Trophoblast cell (in vitro differentiated cells and primary cell): ENCODE results near the gene RRP9.

Experiments
- DNase-seq, 2 donors: peaks; one replicate each; pipeline ENCODE4 v3.0.0-alpha.2; 2016
- H2AFZ ChIP-seq: 2 replicates; pipeline ENCODE4 v1.6.1; 2013; ENCODE audit warnings: low read length, moderate library complexity, mild to moderate bottlenecking; ENCODE audit not compliant: insufficient read depth, poor library complexity
- H2AK5ac ChIP-seq: 2 replicates; pipeline ENCODE4 v1.6.1; 2013; ENCODE audit warnings: mild to moderate bottlenecking, low read length
- H2BK120ac ChIP-seq: 2 replicates; pipeline ENCODE4 v1.6.1; 2013; ENCODE audit warnings: low read length, mild to moderate bottlenecking, moderate library complexity; ENCODE audit not compliant: insufficient read depth, poor library complexity
- H2BK12ac ChIP-seq: 2 replicates; pipeline ENCODE4 v1.6.1; 2013; ENCODE audit warnings: mild to moderate bottlenecking, low read length, moderate library complexity
- H2BK5ac ChIP-seq: 2 replicates; pipeline ENCODE4 v1.6.1; 2013; ENCODE audit warnings: low read length, low read depth, moderate library complexity, mild to moderate bottlenecking; ENCODE audit not compliant: poor library complexity
- H3K14ac ChIP-seq: 2 replicates; pipeline ENCODE4 v1.6.1; 2013; ENCODE audit warnings: mild to moderate bottlenecking, low read length
- H3K18ac ChIP-seq: 2 replicates; pipeline ENCODE4 v1.6.1; 2013; ENCODE audit warnings: mild to moderate bottlenecking, low read length
- H3K23ac ChIP-seq: 2 replicates; pipeline ENCODE4 v1.6.1; 2013; ENCODE audit warnings: low read length
- H3K27ac ChIP-seq: 2 replicates; pipeline ENCODE4 v1.5.1; 2013; ENCODE audit warnings: low read depth, mild to moderate bottlenecking, inconsistent platforms, low read length, moderate library complexity
- H3K27me3 ChIP-seq: 2 replicates; pipeline ENCODE4 v1.6.1; 2013; ENCODE audit warnings: inconsistent platforms, mild to moderate bottlenecking, low read length, moderate library complexity; ENCODE audit not compliant: insufficient read depth
- H3K36me3 ChIP-seq, 2 experiments: 1 replicate in 1 of 2; 2 replicates in 1 of 2; pipeline ENCODE4 v1.6.1; 2013; ENCODE audit warnings: low read length in 2 of 2, mild to moderate bottlenecking in 2 of 2, moderate library complexity in 1 of 2; ENCODE audit not compliant: insufficient read depth in 2 of 2, control insufficient read depth in 1 of 2
- H3K4ac ChIP-seq: 2 replicates; pipeline ENCODE4 v1.6.1; 2013; ENCODE audit warnings: low read depth, mild to moderate bottlenecking, low read length, moderate library complexity
- H3K4me1 ChIP-seq, 2 experiments: 1 replicate in 1 of 2; 2 replicates in 1 of 2; pipeline ENCODE4 v1.6.1; 2013; ENCODE audit warnings: low read length in 2 of 2, mild to moderate bottlenecking in 2 of 2, moderate library complexity in 1 of 2; ENCODE audit not compliant: insufficient read depth in 2 of 2, control insufficient read depth in 1 of 2
- H3K4me2 ChIP-seq: 2 replicates; pipeline ENCODE4 v1.6.1; 2013; ENCODE audit warnings: inconsistent platforms, mild to moderate bottlenecking, low read length, moderate library complexity
- H3K4me3 ChIP-seq: 2 replicates; pipeline ENCODE4 v1.5.1; 2013; ENCODE audit warnings: mild to moderate bottlenecking, low read depth, low read length, inconsistent platforms
- H3K79me1 ChIP-seq: one replicate; pipeline ENCODE4 v1.6.1; 2013; ENCODE audit warnings: low read length
- H3K79me2 ChIP-seq: 2 replicates; pipeline ENCODE4 v1.6.1; 2013; ENCODE audit warnings: low read length, mild to moderate bottlenecking; ENCODE audit not compliant: control insufficient read depth, insufficient read depth, poor library complexity
- H3K9ac ChIP-seq: 2 replicates; pipeline ENCODE4 v1.6.1; 2013; ENCODE audit warnings: mild to moderate bottlenecking, low read length
- H3K9me3 ChIP-seq: 2 replicates; pipeline ENCODE4 v1.6.1; 2013; ENCODE audit warnings: low read depth, mild to moderate bottlenecking, control low read depth, inconsistent platforms, low read length; ENCODE audit not compliant: insufficient read depth
- H4K12ac ChIP-seq: 2 replicates; pipeline ENCODE4 v1.6.1; 2013; ENCODE audit warnings: low read depth, mild to moderate bottlenecking, low read length, moderate library complexity
- H4K8ac ChIP-seq: 2 replicates; pipeline ENCODE4 v1.6.1; 2013; ENCODE audit warnings: low read depth, mild to moderate bottlenecking, low read length, moderate library complexity
- H4K91ac ChIP-seq: one replicate; pipeline ENCODE4 v1.6.1; 2013; ENCODE audit warnings: low read depth, mild to moderate bottlenecking, low read length, moderate library complexity
- WGBS: extraction: QIAGEN DNeasy Blood & Tissue Kit; methylation state at CpG from one replicate; pipeline ENCODE4 v1.1.7; 2013; ENCODE audit warnings: missing lambda C conversion rate; ENCODE audit not compliant: insufficient read length, insufficient coverage; ENCODE audit errors: extremely low coverage; 5-methylcytosine and 5-hydroxymethylcytosine counted together

Gene RRP9

DNA sequence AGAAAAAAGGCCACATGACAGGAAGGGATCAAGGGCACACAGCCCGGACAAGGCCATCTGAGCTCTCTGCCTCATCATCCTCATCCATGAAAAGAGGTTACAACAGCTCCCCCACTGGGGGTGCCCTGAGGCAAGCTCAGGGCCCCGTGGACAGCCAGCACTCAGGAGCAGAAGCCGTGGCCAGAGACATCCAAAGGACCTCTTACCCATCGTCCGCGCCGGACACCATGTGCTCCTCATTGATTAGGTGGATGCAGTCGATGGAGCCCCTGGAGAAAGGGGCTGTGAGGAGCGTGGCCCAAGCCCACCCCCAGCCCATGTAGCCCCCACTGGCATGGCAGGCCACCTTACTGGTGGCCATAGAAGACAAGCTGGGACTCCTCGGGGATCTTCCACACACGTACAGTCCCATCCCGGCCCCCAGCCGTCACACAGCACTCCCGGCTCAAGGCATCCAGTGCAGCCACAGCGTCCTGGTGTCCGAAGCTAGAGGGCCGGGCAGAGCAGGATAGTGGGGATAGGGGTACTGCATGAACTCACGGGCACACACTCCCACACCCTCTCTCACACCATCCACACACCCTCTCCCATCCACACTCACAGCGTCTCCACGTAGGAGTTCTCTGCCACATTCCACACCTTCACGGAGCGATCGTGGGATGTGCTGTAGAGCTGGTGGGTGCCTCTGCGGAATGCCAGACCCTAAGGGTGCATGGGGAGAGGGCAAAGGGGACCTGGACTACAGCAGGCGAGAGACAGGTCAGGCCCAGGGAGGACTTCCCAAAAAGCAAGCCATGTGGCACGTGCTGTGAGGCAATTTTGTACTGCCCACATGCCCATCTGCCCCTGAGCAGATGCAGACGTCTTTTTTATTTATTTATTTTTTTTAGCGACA lies 6.5 kb downstream of the RRP9 start:
- H3K4ac ChIP-seq = no peak overlapping the region
- no peaks in the 10 kb centered on the region for H3K4me1 ChIP-seq
- no peak overlapping the region for H3K4me3 ChIP-seq
- H3K27me3 ChIP-seq = no peaks in the 10 kb centered on the region
- H3K79me1 ChIP-seq = no peaks in the 10 kb centered on the region
- DNase-seq = no peak
- H3K9ac ChIP-seq = no peak overlapping the region
- H3K4me2 ChIP-seq = no peak overlapping the region
- H3K23ac ChIP-seq = no peak overlapping the region
- no peak overlapping the region for H4K91ac ChIP-seq
- H2AK5ac ChIP-seq = no peak overlapping the region
- no peak overlapping the region for H2BK5ac ChIP-seq
- H2BK12ac ChIP-seq = no peak overlapping the region
- H2AFZ ChIP-seq = no peak overlapping the region
- H3K9me3 ChIP-seq = peaks cover 2% of the 10 kb centered on the region
- no peak overlapping the region for H3K14ac ChIP-seq
- H4K12ac ChIP-seq = no peak overlapping the region
- no peak overlapping the region for H2BK120ac ChIP-seq
- no peak overlapping the region for H3K27ac ChIP-seq
- WGBS = no CpG with 5 or more reads among the region's 28 CpGs
- no peak overlapping the region for H3K18ac ChIP-seq
- no peaks in the 10 kb centered on the region for H3K79me2 ChIP-seq
- no peak overlapping the region for H4K8ac ChIP-seq
- peaks cover 51 to 55% of the 10 kb centered on the region in 2 experiments for H3K36me3 ChIP-seq

DNA sequence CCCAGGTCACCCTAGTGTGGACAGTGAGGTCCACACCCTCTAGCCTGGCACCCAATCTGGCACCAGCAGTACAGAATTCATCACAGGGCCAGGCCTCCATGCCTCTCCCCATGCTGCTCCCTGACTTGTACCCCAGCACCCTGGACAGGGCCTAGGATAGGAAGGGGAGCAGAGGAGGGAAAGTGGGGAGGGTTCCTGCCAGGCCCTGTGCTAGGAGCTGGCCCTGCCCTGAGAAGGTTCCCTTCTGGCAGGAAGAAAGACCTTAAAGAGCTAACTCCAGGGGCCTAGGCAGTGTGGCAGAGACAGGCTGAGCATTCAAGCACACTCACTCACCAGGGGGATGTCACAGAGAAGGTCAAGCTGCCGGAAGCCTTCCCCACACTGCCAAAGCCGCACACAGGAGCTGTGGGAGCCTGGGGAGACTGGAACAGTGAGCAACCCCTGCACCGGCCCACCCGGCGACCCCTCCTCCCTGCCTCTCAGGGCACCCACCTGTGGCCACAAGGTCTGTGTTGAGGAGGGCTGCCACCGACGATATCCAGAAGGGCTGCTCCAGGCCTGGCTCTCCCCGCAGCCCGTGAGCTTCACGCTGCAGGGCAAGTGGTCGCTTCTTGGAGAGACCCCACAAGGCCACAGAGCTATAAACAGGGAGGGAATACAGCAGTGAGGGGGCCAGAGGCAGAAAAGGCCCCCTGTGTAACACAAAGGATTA lies 7.4 kb downstream of the RRP9 start:
- WGBS = no CpG with 5 or more reads among the region's 11 CpGs
- no peak overlapping the region for H3K4me2 ChIP-seq

DNA sequence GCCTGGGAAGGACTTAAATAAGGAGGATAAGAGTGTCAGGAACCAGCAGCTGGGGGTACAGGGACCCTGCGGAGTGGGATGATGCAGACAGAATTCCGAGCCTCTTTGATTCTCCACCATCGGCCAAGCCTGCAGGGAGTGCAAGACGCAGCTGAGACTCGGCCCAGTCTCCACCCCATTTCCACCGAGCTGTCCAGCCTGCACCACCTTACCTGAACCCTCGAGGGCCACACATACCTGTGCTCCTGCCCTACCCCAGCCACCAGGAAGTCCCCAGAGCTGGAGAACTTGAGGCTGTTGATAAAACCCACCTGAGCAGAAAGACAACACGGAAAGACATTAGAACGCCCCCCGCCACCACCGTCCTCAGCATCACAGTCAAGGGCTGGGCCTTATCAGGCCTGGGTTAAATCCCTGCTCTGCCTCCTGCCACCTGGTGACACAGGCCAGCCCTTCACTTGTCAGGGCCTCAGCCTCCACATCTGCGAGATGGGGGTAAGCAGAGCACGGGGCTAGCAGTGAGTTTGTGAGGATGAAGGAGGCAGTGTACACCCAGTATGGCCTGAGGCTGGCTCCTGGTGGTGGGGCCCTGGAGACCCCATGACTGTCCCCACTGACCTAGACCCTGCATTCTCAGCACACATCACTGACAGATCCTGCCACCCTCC lies 8.1 kb downstream of the RRP9 start:
- Histone ChIP-seq H3K36me3 (peaks cover 48 to 52% of the 10 kb centered on the region in 2 experiments), H3K18ac (no peak overlapping the region), H2BK5ac (no peak overlapping the region), H3K79me1 (no peaks in the 10 kb centered on the region), H4K12ac (no peak overlapping the region), H3K14ac (no peak overlapping the region), H2AFZ (no peak overlapping the region), H3K4me2 (no peak overlapping the region), H3K23ac (no peak overlapping the region), H2BK12ac (no peak overlapping the region), H3K79me2 (no peaks in the 10 kb centered on the region), H3K9me3 (peaks cover 2% of the 10 kb centered on the region), H3K4me1 (no peaks in the 10 kb centered on the region), H3K4ac (no peak overlapping the region), H3K9ac (no peak overlapping the region), H4K91ac (no peak overlapping the region), H2BK120ac (no peak overlapping the region), H2AK5ac (no peak overlapping the region), H4K8ac (no peak overlapping the region), H3K4me3 (no peak overlapping the region), H3K27me3 (no peaks in the 10 kb centered on the region), H3K27ac (no peak overlapping the region)
- DNase-seq = no peak
- WGBS = no CpG with 5 or more reads among the region's 13 CpGs

More for the DNA sequence above, 7.4 kb downstream of the RRP9 start:
- Histone ChIP-seq H3K18ac (no peak overlapping the region), H3K27ac (no peak overlapping the region), H3K4me3 (no peak overlapping the region), H3K4me1 (no peaks in the 10 kb centered on the region), H3K23ac (no peak overlapping the region), H2AK5ac (no peak overlapping the region), H4K8ac (no peak overlapping the region), H2AFZ (no peak overlapping the region), H3K79me1 (no peaks in the 10 kb centered on the region), H2BK120ac (no peak overlapping the region), H3K36me3 (peaks cover 51 to 55% of the 10 kb centered on the region in 2 experiments), H3K14ac (no peak overlapping the region), H4K12ac (no peak overlapping the region), H3K9me3 (peaks cover 2% of the 10 kb centered on the region), H3K79me2 (no peaks in the 10 kb centered on the region), H4K91ac (no peak overlapping the region), H2BK12ac (no peak overlapping the region), H3K9ac (no peak overlapping the region), H2BK5ac (no peak overlapping the region), H3K27me3 (no peaks in the 10 kb centered on the region), H3K4ac (no peak overlapping the region)
- no peak for DNase-seq

DNA sequence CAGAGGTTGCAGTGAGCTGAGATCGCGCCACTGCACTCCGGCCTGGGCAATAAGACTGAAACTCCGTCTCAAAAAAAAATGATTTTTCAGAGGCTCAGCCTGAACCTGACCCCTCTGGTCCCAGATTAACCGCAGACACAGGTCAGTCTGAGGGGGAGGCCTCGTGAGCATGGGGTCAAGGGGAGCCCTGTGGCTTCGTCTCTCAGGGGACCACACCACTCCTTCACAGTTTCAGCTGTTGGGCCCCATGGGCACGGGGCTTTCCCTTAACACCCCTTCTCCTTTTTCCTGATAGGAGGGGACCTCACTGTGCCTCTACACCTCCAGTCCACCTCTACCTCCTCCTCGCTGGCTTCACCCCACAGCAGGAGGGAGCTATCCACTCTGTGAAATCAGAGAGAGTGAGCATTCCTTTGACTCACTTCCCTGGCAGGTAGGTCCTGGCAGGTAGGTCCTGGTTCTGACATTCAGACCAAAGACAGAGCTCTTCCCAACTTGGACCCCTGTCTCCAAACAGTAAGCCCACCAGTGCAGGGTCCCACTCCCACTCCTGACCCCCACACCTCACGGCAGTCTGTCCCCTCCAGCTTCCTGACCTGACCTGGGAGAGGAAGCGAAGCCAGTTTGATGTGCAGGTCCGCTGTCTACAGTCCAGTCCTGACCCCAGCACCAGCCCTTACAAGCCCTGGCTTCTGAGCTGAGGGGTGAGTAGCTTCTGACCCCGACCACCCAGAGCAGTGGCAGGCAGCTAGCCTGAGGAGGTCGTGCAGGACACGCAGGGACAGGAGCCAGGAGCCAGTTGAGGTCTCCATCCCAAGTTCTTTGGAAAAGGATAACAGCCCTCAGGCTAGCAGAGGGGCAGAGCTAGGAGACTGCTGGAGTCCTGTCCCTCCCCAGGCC lies 9.0 kb downstream of the RRP9 start:
- Histone ChIP-seq H3K18ac (no peak overlapping the region), H3K4me2 (no peak overlapping the region), H2BK12ac (no peak overlapping the region), H3K27me3 (no peaks in the 10 kb centered on the region), H3K23ac (no peak overlapping the region), H3K9ac (no peak overlapping the region), H3K36me3 (peaks cover 45 to 48% of the 10 kb centered on the region in 2 experiments), H4K8ac (no peak overlapping the region), H2AFZ (no peak overlapping the region), H3K79me2 (no peaks in the 10 kb centered on the region), H3K9me3 (peaks cover 2% of the 10 kb centered on the region), H2BK5ac (no peak overlapping the region), H3K4ac (no peak overlapping the region), H3K27ac (no peak overlapping the region), H4K91ac (no peak overlapping the region), H3K79me1 (no peaks in the 10 kb centered on the region), H3K14ac (no peak overlapping the region), H2BK120ac (no peak overlapping the region), H4K12ac (no peak overlapping the region), H3K4me3 (no peak overlapping the region), H3K4me1 (no peaks in the 10 kb centered on the region), H2AK5ac (no peak overlapping the region)
- WGBS = no CpG with 5 or more reads among the region's 15 CpGs
- DNase-seq = no peak
